Measurements from ENCODE around the gene VCL. TPM values are rescaled to one million over a fixed set of nuclear protein-coding genes. Genes with fewer than 3 reads are reported as not detected.

The VCL gene
- total RNA-seq (2021): 159 and 176 TPM in 2 replicates
- percentile 91 among the genes with signal in this experiment for Bru-seq, nascent RNA
- percentile 87 among the genes with signal in this experiment for BruChase-seq, experiment 1, labeled RNA remaining after a 2-hour chase
- percentile 91 among the genes with signal in this experiment for BruChase-seq, experiment 2, labeled RNA remaining after a 6-hour chase
- long read RNA-seq, full-length matches to known transcripts: 146 of 222 reads
- long read RNA-seq, partial matches to known transcripts: 36 of 222 reads
- long read RNA-seq, other reads (novel, unspliced or antisense): 40 of 222 reads

DNA sequence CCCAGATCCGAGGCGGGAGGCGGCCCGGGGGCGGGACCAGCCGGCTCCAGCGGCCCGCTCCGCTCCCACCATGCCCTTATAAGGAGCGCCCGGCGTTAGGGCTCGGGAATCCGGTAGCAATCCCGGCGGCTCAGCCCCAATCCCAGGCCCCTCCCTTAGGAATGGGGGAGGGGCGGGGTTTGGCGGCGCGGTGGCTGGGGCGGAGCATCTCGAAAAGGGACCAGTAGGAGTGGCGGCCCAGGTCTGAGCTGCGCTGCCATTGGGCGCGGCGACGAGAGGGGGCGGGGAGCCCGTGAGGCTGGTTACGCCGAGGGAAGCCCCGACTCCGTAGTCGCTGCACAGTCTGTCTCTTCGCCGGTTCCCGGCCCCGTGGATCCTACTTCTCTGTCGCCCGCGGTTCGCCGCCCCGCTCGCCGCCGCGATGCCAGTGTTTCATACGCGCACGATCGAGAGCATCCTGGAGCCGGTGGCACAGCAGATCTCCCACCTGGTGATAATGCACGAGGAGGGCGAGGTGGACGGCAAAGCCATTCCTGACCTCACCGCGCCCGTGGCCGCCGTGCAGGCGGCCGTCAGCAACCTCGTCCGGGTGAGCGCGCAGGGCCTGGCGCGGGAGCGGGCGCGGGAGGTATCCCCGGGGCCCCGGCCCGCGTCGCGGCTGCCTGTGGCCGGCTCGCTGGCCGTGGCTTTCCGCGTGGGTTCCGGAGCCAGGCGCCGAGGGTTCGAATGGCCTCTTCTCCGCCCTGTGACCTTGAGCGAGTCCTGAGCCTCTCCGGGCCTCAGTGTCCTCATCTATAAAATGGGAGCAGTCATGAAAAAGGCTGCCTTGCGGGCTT is at the start of gene VCL:
TSS of gene VCL (plus strand) at position 330 of the 836 bp plus-strand sequence. CDS start at position 422, 92 bp downstream.
- ChIA-PET POLR2A (ENCODE audit: low non-redundant PET) (interaction anchor here (0.7 kb wide), 1 partner anchor 31 kb away, joined by 5 read pairs; no protein-coding TSS in a partner anchor), CTCF (interaction anchor here (0.6 to 1.0 kb wide), 2 partner anchors 57 to 112 kb away, joined by 3 to 4 read pairs; no protein-coding TSS in a partner anchor)
- BruUV-seq (replicated peaks): no TSS peak
- H3K9me3 ChIP-seq (ENCODE audit: low read depth, low read length, poor library complexity, severe bottlenecking): no peaks in the 10 kb centered on the region
- no peaks in the 10 kb centered on the region for H3K27me3 ChIP-seq (replicated peaks; ENCODE audit: insufficient read depth, low read depth, low read length, poor library complexity)
- intact Hi-C loops (cut with micrococcal nuclease; ENCODE audit: unreplicated experiment): loop anchor here (2.0 kb wide), 1 partner anchor 31 kb away; no protein-coding TSS in a partner anchor
- peaks cover 38% of the 10 kb centered on the region for H3K4me1 ChIP-seq (ENCODE audit: insufficient read depth, low read length, poor library complexity, severe bottlenecking)
- peak within 1 kb of the TSS; percentile 98 for H3K27ac ChIP-seq (ENCODE audit: low read depth, low read length, poor library complexity, severe bottlenecking)
- H3K4me3 ChIP-seq (ENCODE audit: low read depth, low read length, poor library complexity, severe bottlenecking): peak within 1 kb of the TSS; percentile 83
- peaks cover 7% of the 10 kb centered on the region for H3K36me3 ChIP-seq (ENCODE audit: insufficient read depth, low read length, poor library complexity, severe bottlenecking)
- peak; percentile 99 for DNase-seq (ENCODE audit: low spot score)
- no peak for TF ChIP-seq EZH2 (IDR thresholded peaks at IDR 0.05; ENCODE audit: borderline replicate concordance, low read depth, low read length, poor library complexity, severe bottlenecking)
- TF ChIP-seq, protein P1, sequence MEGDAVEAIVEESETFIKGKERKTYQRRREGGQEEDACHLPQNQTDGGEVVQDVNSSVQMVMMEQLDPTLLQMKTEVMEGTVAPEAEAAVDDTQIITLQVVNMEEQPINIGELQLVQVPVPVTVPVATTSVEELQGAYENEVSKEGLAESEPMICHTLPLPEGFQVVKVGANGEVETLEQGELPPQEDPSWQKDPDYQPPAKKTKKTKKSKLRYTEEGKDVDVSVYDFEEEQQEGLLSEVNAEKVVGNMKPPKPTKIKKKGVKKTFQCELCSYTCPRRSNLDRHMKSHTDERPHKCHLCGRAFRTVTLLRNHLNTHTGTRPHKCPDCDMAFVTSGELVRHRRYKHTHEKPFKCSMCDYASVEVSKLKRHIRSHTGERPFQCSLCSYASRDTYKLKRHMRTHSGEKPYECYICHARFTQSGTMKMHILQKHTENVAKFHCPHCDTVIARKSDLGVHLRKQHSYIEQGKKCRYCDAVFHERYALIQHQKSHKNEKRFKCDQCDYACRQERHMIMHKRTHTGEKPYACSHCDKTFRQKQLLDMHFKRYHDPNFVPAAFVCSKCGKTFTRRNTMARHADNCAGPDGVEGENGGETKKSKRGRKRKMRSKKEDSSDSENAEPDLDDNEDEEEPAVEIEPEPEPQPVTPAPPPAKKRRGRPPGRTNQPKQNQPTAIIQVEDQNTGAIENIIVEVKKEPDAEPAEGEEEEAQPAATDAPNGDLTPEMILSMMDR (conservative IDR thresholded peaks at IDR 0.05; ENCODE audit: low read depth, low read length): no peak

DNA sequence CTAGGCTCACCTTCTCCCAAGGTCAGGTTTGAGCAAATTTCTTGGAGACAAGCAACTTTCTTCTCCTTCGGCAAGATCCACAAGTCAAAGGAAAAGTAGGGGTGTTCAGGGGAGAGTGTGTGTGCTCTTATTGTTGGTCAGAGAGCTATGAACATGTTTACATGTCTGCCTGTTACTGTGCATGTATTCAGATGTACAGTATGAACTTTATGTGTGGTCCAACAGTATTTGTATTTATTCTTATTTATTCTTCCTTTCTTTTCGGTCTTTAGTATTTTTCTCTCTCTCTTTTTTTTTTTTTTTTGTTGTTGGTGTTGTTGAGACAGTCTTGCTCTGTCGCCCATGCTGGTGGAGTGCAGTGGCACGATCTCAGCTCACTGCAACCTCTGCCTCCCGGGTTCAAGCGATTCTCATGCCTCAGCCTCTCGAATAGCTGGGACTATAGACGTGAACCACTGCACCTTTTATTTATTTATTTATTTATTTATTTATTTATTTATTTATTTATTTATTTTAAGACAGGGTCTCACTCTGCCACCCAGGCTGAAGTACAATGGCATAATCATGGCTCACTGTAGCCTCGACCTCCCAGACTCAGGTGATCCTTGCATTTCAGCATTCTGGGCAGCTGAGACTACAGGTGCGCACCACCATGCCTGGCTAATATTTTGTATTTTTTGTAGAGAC is 48.8 kb upstream of the VCL start:
- Histone ChIP-seq H3K4me1 (ENCODE audit: insufficient read depth, low read length, poor library complexity, severe bottlenecking) (peaks cover 8% of the 10 kb centered on the region), H3K9me3 (ENCODE audit: low read depth, low read length, poor library complexity, severe bottlenecking) (no peaks in the 10 kb centered on the region), H3K36me3 (ENCODE audit: insufficient read depth, low read length, poor library complexity, severe bottlenecking) (no peaks in the 10 kb centered on the region), H3K27ac (ENCODE audit: low read depth, low read length, poor library complexity, severe bottlenecking) (no peak overlapping the region), H3K27me3 (replicated peaks; ENCODE audit: insufficient read depth, low read depth, low read length, poor library complexity) (no peaks in the 10 kb centered on the region), H3K4me3 (ENCODE audit: low read depth, low read length, poor library complexity, severe bottlenecking) (no peak overlapping the region)
- BruUV-seq (replicated peaks): no TSS peak
- ChIA-PET POLR2A (ENCODE audit: low non-redundant PET) (interaction anchor here (0.7 kb wide), 1 partner anchor 86 kb away, joined by 7 read pairs; no protein-coding TSS in a partner anchor), CTCF (no interaction called here)
- DNase-seq (ENCODE audit: low spot score): no peak
- intact Hi-C loops (cut with micrococcal nuclease; ENCODE audit: unreplicated experiment): no loop called here
- TF ChIP-seq, protein P1 (conservative IDR thresholded peaks at IDR 0.05; ENCODE audit: low read depth, low read length): no peak
- TF ChIP-seq EZH2 (IDR thresholded peaks at IDR 0.05; ENCODE audit: borderline replicate concordance, low read depth, low read length, poor library complexity, severe bottlenecking): no peak

Measured in A673 (cell line).